SK-N-SH treated with all-trans-retinoic acid at 6 μM for 48 hours (cell line): ENCODE results near the gene UGT1A3.

Source experiments
- ATAC-seq: fragments of 200-7000 bp; cut with Tn5 transposase; 3 replicates; pipeline ENCODE4 v1.9.1; 2020; ENCODE audit warnings: mild to moderate bottlenecking, moderate library complexity
- BACH2 ChIP-seq: fragments of 250-450 bp; sonication (Bioruptor Pico); IDR thresholded peaks from 2 replicates; pipeline ENCODE4 v1.9.0; 2021; ENCODE audit warnings: mild to moderate bottlenecking, borderline replicate concordance
- CREB5 ChIP-seq: fragments of 250-450 bp; sonication (Bioruptor Pico); IDR thresholded peaks from 2 replicates; pipeline ENCODE4 v1.5.1; 2020; ENCODE audit warnings: low read depth, mild to moderate bottlenecking, moderate library complexity
- CSRNP3 ChIP-seq: fragments of 250-450 bp; sonication (Bioruptor Pico); IDR thresholded peaks from 2 replicates; pipeline ENCODE4 v1.5.1; 2021; ENCODE audit warnings: mild to moderate bottlenecking, moderate library complexity
- ESRRG ChIP-seq: fragments of 250-450 bp; sonication (Bioruptor Pico); IDR thresholded peaks from 2 replicates; pipeline ENCODE4 v1.6.1; 2021; ENCODE audit warnings: mild to moderate bottlenecking
- GLIS3 ChIP-seq: fragments of 250-450 bp; sonication (Bioruptor Pico); IDR thresholded peaks from 2 replicates; pipeline ENCODE4 v1.5.0; 2020; ENCODE audit warnings: mild to moderate bottlenecking, moderate library complexity
- ISL1 ChIP-seq: fragments of 250-450 bp; sonication (Bioruptor Pico); IDR thresholded peaks from 2 replicates; pipeline ENCODE4 v2.1.2; 2022; ENCODE audit warnings: mild to moderate bottlenecking, moderate library complexity
- RARB ChIP-seq: fragments of 250-450 bp; sonication (Bioruptor Pico); IDR thresholded peaks from 2 replicates; pipeline ENCODE4 v1.8.0; 2021; ENCODE audit warnings: mild to moderate bottlenecking, moderate library complexity
- SNAI2 ChIP-seq: fragments of 250-450 bp; sonication (Bioruptor Pico); IDR thresholded peaks from 2 replicates; pipeline ENCODE4 v1.5.0; 2020; ENCODE audit warnings: mild to moderate bottlenecking, moderate library complexity
- TCF4 ChIP-seq: fragments of 250-450 bp; sonication (Bioruptor Pico); IDR thresholded peaks from 2 replicates; pipeline ENCODE4 v1.8.0; 2021; ENCODE audit warnings: mild to moderate bottlenecking, moderate library complexity, borderline replicate concordance
- TOX ChIP-seq: fragments of 250-450 bp; sonication (Bioruptor Pico); IDR thresholded peaks from 2 replicates; pipeline ENCODE4 v1.8.0; 2021; ENCODE audit warnings: mild to moderate bottlenecking, moderate library complexity, borderline replicate concordance
- TSHZ2 ChIP-seq: fragments of 250-450 bp; sonication (Bioruptor Pico); IDR thresholded peaks from 2 replicates; pipeline ENCODE4 v1.5.0; 2020; ENCODE audit warnings: mild to moderate bottlenecking, moderate library complexity
- ZC3H10 ChIP-seq: fragments of 250-450 bp; sonication (Bioruptor Pico); IDR thresholded peaks from 2 replicates; pipeline ENCODE4 v1.5.1; 2021; ENCODE audit warnings: mild to moderate bottlenecking, moderate library complexity
- ZFP3 ChIP-seq: fragments of 250-450 bp; sonication (Bioruptor Pico); IDR thresholded peaks from 2 replicates; pipeline ENCODE4 v1.5.0; 2020; ENCODE audit warnings: mild to moderate bottlenecking, moderate library complexity
- ZFP30 ChIP-seq: fragments of 450-650 bp; formaldehyde crosslinking; IDR thresholded peaks from 2 replicates; pipeline ENCODE4 v1.5.0; 2022; ENCODE audit warnings: mild to moderate bottlenecking, moderate library complexity
- ZNF565 ChIP-seq: fragments of 450-650 bp; formaldehyde crosslinking; conservative IDR thresholded peaks from 2 replicates; pipeline ENCODE4 v1.5.0; 2020; ENCODE audit warnings: low read depth, mild to moderate bottlenecking, moderate library complexity
- ZNF70 ChIP-seq: fragments of 450-650 bp; formaldehyde crosslinking; IDR thresholded peaks from 2 replicates; pipeline ENCODE4 v1.5.0; 2020; ENCODE audit warnings: mild to moderate bottlenecking, moderate library complexity
- ZNF8 ChIP-seq: fragments of 450-650 bp; formaldehyde crosslinking; IDR thresholded peaks from 2 replicates; pipeline ENCODE4 v1.5.0; 2020; ENCODE audit warnings: mild to moderate bottlenecking, moderate library complexity

Gene UGT1A3

GRCh38 chr2:233820774-233821105 is 91.9 kb downstream of the UGT1A3 start:
- no peak for TF ChIP-seq RARB (CRISPR knock-in tag)
- no peak for TF ChIP-seq ZNF8 (CRISPR knock-in tag)
- TF ChIP-seq, all 23 proteins: peak for 0
- ATAC-seq, result no peak

GRCh38 chr2:233821196-233821595 is 92.4 kb downstream of the UGT1A3 start:
- no peak for ATAC-seq
- TF ChIP-seq ZNF565 (CRISPR knock-in tag) (no peak), TCF4 (CRISPR knock-in tag) (no peak), GLIS3 (CRISPR knock-in tag) (no peak), CREB5 (CRISPR knock-in tag) (no peak), TSHZ2 (no peak), SNAI2 (no peak), ZFP30 (CRISPR knock-in tag) (no peak), ISL1 (no peak), BACH2 (CRISPR knock-in tag) (no peak), ZNF70 (no peak), TOX (CRISPR knock-in tag) (no peak), ZC3H10 (CRISPR knock-in tag) (no peak), ESRRG (CRISPR knock-in tag) (no peak), CSRNP3 (CRISPR knock-in tag) (no peak), ZNF8 (CRISPR knock-in tag) (no peak)
- TF ChIP-seq, all 23 proteins: peak for 0

- TF ChIP-seq ZFP3 (CRISPR knock-in tag), result no peak
- ATAC-seq, result no peak
Observed at GRCh38 chr2:233821709-233822100, 92.9 kb downstream of the UGT1A3 start.

GRCh38 chr2:233822101-233822771 is 93.4 kb downstream of the UGT1A3 start:
- no peak for TF ChIP-seq ZNF565 (CRISPR knock-in tag)
- no peak for ATAC-seq
